Nephron progenitor cell (in vitro differentiated cells): Measurements from ENCODE around the gene RUNX2.

Source experiments
- DNase-seq: peaks from one replicate; pipeline ENCODE4 v3.0.0; 2021
- H3K27ac Mint-ChIP-seq: 2 replicates; pipeline ENCODE4 v1.8.0; 2021; ENCODE audit warnings: mild to moderate bottlenecking, moderate library complexity, mixed read lengths
- H3K27me3 Mint-ChIP-seq: 2 replicates; pipeline ENCODE4 v1.8.0; 2021; ENCODE audit warnings: mild to moderate bottlenecking, low read depth, mixed read lengths; ENCODE audit not compliant: poor library complexity
- H3K36me3 Mint-ChIP-seq: 2 replicates; pipeline ENCODE4 v1.8.0; 2021; ENCODE audit warnings: low read depth, mixed read lengths
- H3K4me1 Mint-ChIP-seq: 2 replicates; pipeline ENCODE4 v1.8.0; 2021; ENCODE audit warnings: mixed read lengths
- H3K4me3 Mint-ChIP-seq: 2 replicates; pipeline ENCODE4 v1.8.0; 2021; ENCODE audit warnings: mild to moderate bottlenecking, moderate library complexity, mixed read lengths
- H3K9me3 Mint-ChIP-seq: 2 replicates; pipeline ENCODE4 v1.8.0; 2021; ENCODE audit warnings: mild to moderate bottlenecking, moderate library complexity, mixed read lengths
- TF ChIP-seq, protein P1 (sequence below): fragments of 200-600 bp; sonication (generic); IDR thresholded peaks from 2 replicates; pipeline ENCODE4 v1.5.0; 2021; ENCODE audit warnings: antibody characterized with exemption

Gene RUNX2

DNA sequence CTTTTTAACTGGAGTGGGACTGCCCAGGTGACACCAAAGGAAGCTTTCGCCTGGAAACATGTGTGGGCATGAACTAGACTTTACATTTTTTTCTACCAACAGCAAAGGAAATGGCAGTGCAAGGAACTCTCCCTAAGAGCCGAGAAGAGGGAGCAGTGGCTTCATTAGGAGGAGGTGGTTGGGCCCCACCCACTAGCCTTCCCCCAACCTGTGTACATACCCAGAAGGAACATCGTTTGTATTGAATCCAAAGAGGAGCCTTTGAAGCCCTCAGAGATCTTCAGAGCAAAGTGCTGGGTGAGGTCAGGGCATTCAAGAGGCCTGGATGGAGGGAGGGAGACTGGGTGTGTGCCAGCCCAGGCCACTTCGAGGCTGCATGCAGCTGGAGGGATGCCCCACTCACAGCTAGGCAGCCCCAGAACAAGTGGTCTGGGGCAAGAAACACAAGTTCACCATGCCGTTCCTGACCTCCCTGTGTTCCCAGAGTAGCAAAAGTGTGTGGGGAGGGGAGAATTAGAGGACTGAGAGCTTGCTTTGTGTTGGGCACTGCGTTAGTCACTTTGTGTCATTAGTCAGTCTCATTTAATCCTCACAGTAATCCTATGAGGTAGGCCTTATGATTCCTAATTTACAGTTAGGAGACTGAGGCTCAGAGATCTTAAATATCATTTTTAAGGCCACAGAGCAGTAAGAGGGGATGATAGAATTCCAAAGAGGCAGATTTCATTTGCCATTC is 241.2 kb downstream of the RUNX2 start:
- Mint-ChIP-seq H3K9me3 (no peaks in the 10 kb centered on the region), H3K4me3 (no peak overlapping the region), H3K36me3 (no peaks in the 10 kb centered on the region), H3K27me3 (peaks cover 13% of the 10 kb centered on the region), H3K27ac (peak overlapping the region; percentile 78), H3K4me1 (peaks cover 16% of the 10 kb centered on the region)
- DNase-seq = no peak
- TF ChIP-seq, protein P1, sequence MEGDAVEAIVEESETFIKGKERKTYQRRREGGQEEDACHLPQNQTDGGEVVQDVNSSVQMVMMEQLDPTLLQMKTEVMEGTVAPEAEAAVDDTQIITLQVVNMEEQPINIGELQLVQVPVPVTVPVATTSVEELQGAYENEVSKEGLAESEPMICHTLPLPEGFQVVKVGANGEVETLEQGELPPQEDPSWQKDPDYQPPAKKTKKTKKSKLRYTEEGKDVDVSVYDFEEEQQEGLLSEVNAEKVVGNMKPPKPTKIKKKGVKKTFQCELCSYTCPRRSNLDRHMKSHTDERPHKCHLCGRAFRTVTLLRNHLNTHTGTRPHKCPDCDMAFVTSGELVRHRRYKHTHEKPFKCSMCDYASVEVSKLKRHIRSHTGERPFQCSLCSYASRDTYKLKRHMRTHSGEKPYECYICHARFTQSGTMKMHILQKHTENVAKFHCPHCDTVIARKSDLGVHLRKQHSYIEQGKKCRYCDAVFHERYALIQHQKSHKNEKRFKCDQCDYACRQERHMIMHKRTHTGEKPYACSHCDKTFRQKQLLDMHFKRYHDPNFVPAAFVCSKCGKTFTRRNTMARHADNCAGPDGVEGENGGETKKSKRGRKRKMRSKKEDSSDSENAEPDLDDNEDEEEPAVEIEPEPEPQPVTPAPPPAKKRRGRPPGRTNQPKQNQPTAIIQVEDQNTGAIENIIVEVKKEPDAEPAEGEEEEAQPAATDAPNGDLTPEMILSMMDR = no peak

DNA sequence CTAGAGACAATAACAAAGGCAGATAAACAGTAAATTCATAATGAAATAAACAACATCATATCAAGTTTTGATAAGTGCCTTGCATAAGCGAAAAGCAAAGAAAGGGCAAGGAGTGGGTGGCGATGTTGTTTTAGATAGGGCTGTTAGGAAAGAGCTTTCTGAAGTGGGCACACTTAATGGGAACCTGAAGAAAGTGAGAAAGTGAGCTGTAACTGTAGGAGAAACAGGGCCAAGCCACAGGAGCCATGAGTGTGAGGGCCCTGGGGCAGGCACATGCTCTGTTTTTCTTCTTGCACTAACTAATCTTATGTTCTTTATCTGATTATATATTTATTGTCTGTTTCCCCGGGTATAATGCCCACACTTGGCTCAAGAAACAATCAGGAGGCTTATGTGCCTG is 243.0 kb downstream of the RUNX2 start:
- H3K27ac Mint-ChIP-seq = no peak overlapping the region
- H3K27me3 Mint-ChIP-seq = peaks cover 9% of the 10 kb centered on the region
- H3K4me1 Mint-ChIP-seq = peaks cover 16% of the 10 kb centered on the region
- H3K9me3 Mint-ChIP-seq = no peaks in the 10 kb centered on the region
- no peaks in the 10 kb centered on the region for H3K36me3 Mint-ChIP-seq
- H3K4me3 Mint-ChIP-seq = no peak overlapping the region
- DNase-seq = no peak
- TF ChIP-seq, protein P1 = no peak

DNA sequence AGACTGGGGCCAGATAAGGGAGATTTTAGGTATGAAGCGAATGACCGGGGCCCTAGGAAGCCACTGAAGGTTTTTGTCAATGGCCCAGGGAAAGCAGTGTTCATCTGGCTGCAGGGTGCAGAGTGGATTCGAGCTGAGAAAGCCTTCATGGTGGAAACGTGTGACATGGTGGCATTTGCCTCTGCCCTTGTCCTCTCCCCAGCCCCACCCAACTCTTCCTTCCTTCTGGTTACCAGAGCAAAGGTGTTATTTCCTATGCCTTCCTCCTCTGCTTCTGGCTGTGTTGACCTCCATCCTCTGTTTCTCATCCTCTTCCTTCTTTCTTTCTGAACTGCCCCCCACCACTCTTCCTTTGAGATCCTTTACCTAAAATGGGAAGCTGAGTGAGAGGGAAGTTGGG is 244.7 kb downstream of the RUNX2 start:
- H3K4me3 Mint-ChIP-seq = no peak overlapping the region
- TF ChIP-seq, protein P1 = no peak
- no peaks in the 10 kb centered on the region for H3K9me3 Mint-ChIP-seq
- peaks cover 11% of the 10 kb centered on the region for H3K4me1 Mint-ChIP-seq
- H3K36me3 Mint-ChIP-seq = no peaks in the 10 kb centered on the region
- DNase-seq = no peak
- H3K27me3 Mint-ChIP-seq = peaks cover 13% of the 10 kb centered on the region
- H3K27ac Mint-ChIP-seq = no peak overlapping the region

DNA sequence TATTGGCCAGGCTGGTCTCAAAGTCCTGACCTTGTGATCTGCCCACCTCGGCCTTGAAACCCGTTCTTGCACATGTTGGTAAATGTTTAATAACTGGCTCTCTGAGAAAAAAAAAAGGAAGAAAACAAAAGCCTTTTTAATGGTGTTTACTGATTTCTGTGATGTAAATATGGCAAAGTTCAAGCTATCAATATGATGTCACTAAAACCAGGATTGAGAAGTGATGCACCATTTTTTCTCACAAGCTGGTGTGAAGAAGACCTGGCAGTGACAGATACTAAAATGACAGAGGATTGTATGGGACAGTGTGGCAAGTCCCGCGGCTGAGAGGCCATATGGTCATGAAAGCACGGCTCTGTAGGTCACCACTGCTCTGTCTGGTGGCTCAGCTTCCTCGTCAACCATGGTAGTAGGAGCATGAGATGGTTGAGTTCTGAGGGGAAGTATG is 245.9 kb downstream of the RUNX2 start:
- peaks cover 18% of the 10 kb centered on the region for H3K4me1 Mint-ChIP-seq
- DNase-seq = no peak
- H3K9me3 Mint-ChIP-seq = no peaks in the 10 kb centered on the region
- H3K4me3 Mint-ChIP-seq = no peak overlapping the region
- peaks cover 13% of the 10 kb centered on the region for H3K27me3 Mint-ChIP-seq
- no peaks in the 10 kb centered on the region for H3K36me3 Mint-ChIP-seq
- TF ChIP-seq, protein P1 = no peak
- no peak overlapping the region for H3K27ac Mint-ChIP-seq

DNA sequence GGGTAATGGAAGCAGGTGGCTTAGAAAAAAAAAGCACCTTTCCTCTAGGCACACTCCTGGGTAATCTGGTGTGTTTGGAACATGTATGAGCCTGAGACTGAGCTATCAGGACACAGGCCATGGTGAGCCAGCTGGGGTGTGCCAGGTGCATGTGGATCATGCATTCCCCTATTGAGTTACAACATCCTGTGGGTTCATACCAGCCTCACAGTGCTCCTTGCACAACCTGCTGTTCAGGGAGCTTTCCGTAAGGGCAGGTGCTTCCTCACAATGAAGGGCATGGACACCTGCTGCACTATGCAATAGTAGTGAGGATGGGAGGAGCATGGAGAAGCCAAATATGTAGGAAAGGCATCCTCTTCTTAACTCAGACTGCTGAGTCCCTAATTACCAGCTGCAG is 246.8 kb downstream of the RUNX2 start:
- no peak for DNase-seq
- Mint-ChIP-seq H3K27me3 (peaks cover 9% of the 10 kb centered on the region), H3K27ac (no peak overlapping the region)

More for the DNA sequence above, 246.8 kb downstream of the RUNX2 start:
- peaks cover 3% of the 10 kb centered on the region for H3K9me3 Mint-ChIP-seq
- no peaks in the 10 kb centered on the region for H3K36me3 Mint-ChIP-seq
- TF ChIP-seq, protein P1 = no peak
- H3K4me3 Mint-ChIP-seq = no peak overlapping the region
- H3K4me1 Mint-ChIP-seq = peaks cover 15% of the 10 kb centered on the region
